ENCODE results near the gene HOXC12. TPM values are rescaled to one million over a fixed set of nuclear protein-coding genes. Genes with fewer than 3 reads are reported as not detected.

Gene HOXC12
- total and polyA plus RNA-seq, 2 of the 8 experiments (the other 6 are each of a cell fraction or from before 2014, with no cell fraction given), result not detected

DNA sequence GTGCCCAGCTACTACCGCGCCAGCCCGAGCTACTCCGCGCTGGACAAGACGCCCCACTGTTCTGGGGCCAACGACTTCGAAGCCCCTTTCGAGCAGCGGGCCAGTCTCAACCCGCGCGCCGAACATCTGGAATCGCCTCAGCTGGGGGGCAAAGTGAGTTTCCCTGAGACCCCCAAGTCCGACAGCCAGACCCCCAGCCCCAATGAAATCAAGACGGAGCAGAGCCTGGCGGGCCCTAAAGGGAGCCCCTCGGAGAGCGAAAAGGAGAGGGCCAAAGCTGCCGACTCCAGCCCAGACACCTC lies 30.9 kb downstream of the HOXC12 start:
- no peak overlapping the region for H4K5ac ChIP-seq (ENCODE audit: insufficient read length, low read depth, low read length)
- H3K4me1 ChIP-seq (replicated peaks in 1 of 4; ENCODE audit: control insufficient read depth in 3 of 4, insufficient read depth in 4 of 4, low read length in 3 of 4), result peaks cover 0 to 6% (median 3%) of the 10 kb centered on the region in 4 experiments; a peak in 3 of 7 replicates
- peak; percentile 83 for TF ChIP-seq RNF2 (IDR thresholded peaks at IDR 0.05; ENCODE audit: borderline replicate concordance, low read depth, low read length, missing control alignments, poor library complexity, severe bottlenecking)
- TF ChIP-seq, protein P1, sequence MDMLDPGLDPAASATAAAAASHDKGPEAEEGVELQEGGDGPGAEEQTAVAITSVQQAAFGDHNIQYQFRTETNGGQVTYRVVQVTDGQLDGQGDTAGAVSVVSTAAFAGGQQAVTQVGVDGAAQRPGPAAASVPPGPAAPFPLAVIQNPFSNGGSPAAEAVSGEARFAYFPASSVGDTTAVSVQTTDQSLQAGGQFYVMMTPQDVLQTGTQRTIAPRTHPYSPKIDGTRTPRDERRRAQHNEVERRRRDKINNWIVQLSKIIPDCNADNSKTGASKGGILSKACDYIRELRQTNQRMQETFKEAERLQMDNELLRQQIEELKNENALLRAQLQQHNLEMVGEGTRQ (IDR thresholded peaks at IDR 0.05; ENCODE audit: low read length), result no peak
- no peak overlapping the region for H2BK5ac ChIP-seq (ENCODE audit: low read depth, low read length)
- H3K18ac ChIP-seq (ENCODE audit: extremely low read depth, low read length), result peak overlapping the region; percentile 32; the same call in 1 of the 2 replicates
- no peak overlapping the region for H3K4ac ChIP-seq (replicated peaks; ENCODE audit: insufficient read length, low read depth, low read length)
- 13% methylated on average over 21 of the region's 21 CpGs; no CpG with 5 or more reads in 1 of the 2 experiments for WGBS, 2 experiments (ENCODE audit: extremely low coverage in 1 of 2, insufficient coverage in 1 of 2, insufficient read length in 1 of 2, insufficient replicate concordance in 2 of 2, low coverage in 1 of 2, low lambda C conversion rate in 2 of 2, missing lambda C conversion rate in 1 of 2)
- 0 out of 2 replicates have a peak overlapping the region, but pooled peaks have one; percentile 27 for H2BK12ac ChIP-seq (ENCODE audit: low read depth, low read length)
- H3K79me1 ChIP-seq (ENCODE audit: low read depth, low read length), result no peaks in the 10 kb centered on the region
- no peak overlapping the region for H2AFZ ChIP-seq (ENCODE audit: low read length)
- H3K4me2 ChIP-seq (ENCODE audit: insufficient read depth in 1 of 2, low read depth in 2 of 2, low read length in 2 of 2), result peak overlapping the region; percentile 41 to 55; a peak in 3 of 4 replicates
- H2BK120ac ChIP-seq (replicated peaks; ENCODE audit: low read depth, low read length), result no peak overlapping the region
- FAIRE-seq, result no peak
- H3K79me2 ChIP-seq (ENCODE audit: control insufficient read depth in 1 of 2, insufficient read depth in 2 of 2, low read length in 2 of 2), result no peaks in the 10 kb centered on the region
- H3K9ac ChIP-seq (replicated peaks in 1 of 4; ENCODE audit: extremely low read depth in 1 of 4, low read depth in 3 of 4, low read length in 3 of 4), result no peak overlapping the region
- ChIA-PET POLR2A (ENCODE audit: partially characterized antibody) (interaction anchor here (0.9 to 1.2 kb wide), 4 partner anchors 9 to 36 kb away, joined by 3 to 4 read pairs (median 4); partner anchors contain the start of gene HOXC11), CTCF (ENCODE audit: partially characterized antibody) (interaction anchor here (0.6 to 5.8 kb wide), 33 partner anchors 10 to 772 kb away, joined by 3 to 91 read pairs (median 5); partner anchors contain the start of genes HOTAIR, HOXC12, HOXC4 and HOXC5)
- H4K91ac ChIP-seq (replicated peaks; ENCODE audit: insufficient read length, low read length), result no peak overlapping the region
- H3K27ac ChIP-seq (ENCODE audit: low read depth, low read length), result no peak overlapping the region
- H3K14ac ChIP-seq (ENCODE audit: insufficient read length), result no peak overlapping the region
- no peak overlapping the region for H2BK20ac ChIP-seq (ENCODE audit: low read length)
- H3K23me2 ChIP-seq (ENCODE audit: low read depth, low read length), result no peaks in the 10 kb centered on the region
- H3K4me3 ChIP-seq (ENCODE audit: extremely low read depth in 1 of 4, insufficient read depth in 2 of 4, low read depth in 3 of 4, low read length in 4 of 4), result peak overlapping the region in 1 of 4 experiments; percentile 38; a peak in 2 of 8 replicates
- no peak overlapping the region for H3K56ac ChIP-seq (replicated peaks; ENCODE audit: insufficient read length, low read depth, low read length)
- H4K8ac ChIP-seq (ENCODE audit: extremely low read depth, insufficient read depth, low read length), result no peak overlapping the region; the same call in 1 of the 2 replicates
- H3K27me3 ChIP-seq (replicated peaks in 1 of 4; ENCODE audit: control insufficient read depth in 3 of 4, extremely low read depth in 1 of 4, insufficient read depth in 3 of 4, low read length in 3 of 4), result peaks cover 94 to 99% (median 97%) of the 10 kb centered on the region in 4 experiments
- no peak overlapping the region for H2BK15ac ChIP-seq (ENCODE audit: low read length)
- H3K23ac ChIP-seq (ENCODE audit: insufficient read length), result no peak overlapping the region
- peaks cover 0 to 8% (median 0%) of the 10 kb centered on the region in 4 experiments; a peak in 1 of 8 replicates for H3K36me3 ChIP-seq (ENCODE audit: control insufficient read depth in 2 of 4, insufficient read depth in 4 of 4, low read length in 3 of 4)
- no peak for DNase-seq (ENCODE audit: low read depth in 1 of 2, low spot score in 2 of 2)
- H4K20me1 ChIP-seq (replicated peaks in 1 of 2; ENCODE audit: control insufficient read depth in 1 of 2, insufficient read depth in 2 of 2, low read length in 2 of 2), result peaks cover 15 to 30% of the 10 kb centered on the region in 2 experiments
- H2AK5ac ChIP-seq (ENCODE audit: low read depth, low read length), result no peak overlapping the region
- H3K9me3 ChIP-seq (ENCODE audit: insufficient read depth in 2 of 2, low read depth in 1 of 2, low read length in 1 of 2), result peaks cover 0 to 9% of the 10 kb centered on the region in 2 experiments; a peak in 1 of 4 replicates

All from H1 (cell line).